ENCODE data around the gene ARNT2.

Gene ARNT2

DNA sequence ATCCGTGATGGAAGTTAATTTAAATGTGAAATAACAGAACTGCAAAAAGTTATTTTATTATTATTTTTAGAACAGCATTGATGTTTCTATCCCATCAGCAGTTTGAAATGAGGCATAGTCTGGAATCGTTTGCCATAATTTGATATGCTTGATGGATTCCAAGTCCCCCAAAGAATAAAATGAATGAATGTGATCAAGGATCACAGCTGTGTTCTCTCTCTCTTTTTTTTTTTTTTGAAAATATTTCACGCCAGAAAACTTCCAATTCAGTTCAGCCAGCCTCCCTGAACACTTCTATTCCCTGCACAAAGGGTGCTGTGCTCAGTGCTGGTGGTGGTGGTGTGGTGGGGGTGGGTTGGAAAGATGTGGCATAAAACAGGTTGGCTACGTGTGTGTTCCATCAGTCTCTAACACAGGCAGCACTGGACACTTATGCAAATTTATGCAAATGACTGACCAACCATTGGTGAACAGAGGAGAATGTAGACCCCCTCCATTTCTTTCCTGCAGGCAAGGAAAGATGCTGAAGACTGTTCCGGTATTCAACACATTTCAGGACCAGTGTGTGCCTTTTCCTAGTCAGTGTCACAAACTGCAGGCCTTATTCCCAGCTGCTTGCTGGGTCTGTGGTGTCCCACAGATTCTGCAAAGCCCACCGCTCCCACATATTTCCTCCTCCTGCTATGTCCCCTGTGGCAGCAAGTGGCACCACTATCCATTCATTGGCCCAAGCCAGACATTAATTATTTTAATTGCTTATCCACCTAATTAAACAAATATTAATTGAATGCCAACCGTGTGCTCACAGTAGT, 10.6 kb downstream of the ARNT2 start:
- H2BK5ac ChIP-seq (ENCODE audit: low read length) = no peak overlapping the region
- no peak overlapping the region for H3K4me2 ChIP-seq (ENCODE audit: insufficient read depth, low read length, poor library complexity, severe bottlenecking)
- no peak overlapping the region for H3K4me3 ChIP-seq (ENCODE audit: low read length in 2 of 2)
- H4K91ac ChIP-seq (ENCODE audit: low read depth, low read length, poor library complexity) = no peak overlapping the region
- no peak overlapping the region for H2BK120ac ChIP-seq (ENCODE audit: low read depth, low read length)
- no peak overlapping the region for H3K27ac ChIP-seq (replicated peaks; ENCODE audit: low read length)
- DNase-seq (ENCODE audit: low spot score) = no peak
- WGBS, 2 donors (ENCODE audit: extremely low coverage in 2 of 2, insufficient read length in 2 of 2, insufficient replicate concordance in 1 of 2) = no CpG with 5 or more reads among the region's 7 CpGs
- H3K9me3 ChIP-seq (replicated peaks in 1 of 2; ENCODE audit: control insufficient read depth in 2 of 2, insufficient read depth in 1 of 2, low read depth in 1 of 2, low read length in 2 of 2) = peaks cover 0 to 3% of the 10 kb centered on the region in 2 donors
- no peak overlapping the region for H2AK5ac ChIP-seq (ENCODE audit: low read depth, low read length)
- H3K79me1 ChIP-seq (ENCODE audit: low read depth, low read length) = peaks cover 11% of the 10 kb centered on the region
- no peaks in the 10 kb centered on the region for H3K27me3 ChIP-seq (ENCODE audit: control insufficient read depth in 3 of 3, insufficient read depth in 3 of 3, low read depth in 1 of 3, low read length in 3 of 3)
- H3K9ac ChIP-seq (ENCODE audit: low read depth, low read length, poor library complexity) = no peak overlapping the region
- no peak overlapping the region for H3K4ac ChIP-seq (ENCODE audit: low read length)
- no peak overlapping the region for H3K18ac ChIP-seq (ENCODE audit: low read length)
- peaks cover 13 to 21% of the 10 kb centered on the region in 2 donors for H3K4me1 ChIP-seq (ENCODE audit: control insufficient read depth in 2 of 2, insufficient read depth in 1 of 2, low read depth in 1 of 2, low read length in 2 of 2)
- H2BK15ac ChIP-seq (ENCODE audit: low read length) = no peak overlapping the region
- H3K23ac ChIP-seq (ENCODE audit: low read depth, low read length, poor library complexity) = no peak overlapping the region
- no peak overlapping the region for H4K8ac ChIP-seq (ENCODE audit: low read depth, low read length)
- no peak overlapping the region for H3K14ac ChIP-seq (ENCODE audit: low read length)
- peaks cover 0 to 9% of the 10 kb centered on the region in 2 donors for H3K36me3 ChIP-seq (replicated peaks in 1 of 2; ENCODE audit: control insufficient read depth in 2 of 2, insufficient read depth in 2 of 2, low read length in 2 of 2)
- H2AFZ ChIP-seq (ENCODE audit: low read length) = no peak overlapping the region
- H2BK12ac ChIP-seq (ENCODE audit: low read length) = no peak overlapping the region

- no peak overlapping the region for H2BK15ac ChIP-seq (ENCODE audit: low read length)
- H4K91ac ChIP-seq (ENCODE audit: low read depth, low read length, poor library complexity) = no peak overlapping the region
Measured at GRCh38 chr15:80415358-80415670, 11.1 kb downstream of the ARNT2 start.

DNA sequence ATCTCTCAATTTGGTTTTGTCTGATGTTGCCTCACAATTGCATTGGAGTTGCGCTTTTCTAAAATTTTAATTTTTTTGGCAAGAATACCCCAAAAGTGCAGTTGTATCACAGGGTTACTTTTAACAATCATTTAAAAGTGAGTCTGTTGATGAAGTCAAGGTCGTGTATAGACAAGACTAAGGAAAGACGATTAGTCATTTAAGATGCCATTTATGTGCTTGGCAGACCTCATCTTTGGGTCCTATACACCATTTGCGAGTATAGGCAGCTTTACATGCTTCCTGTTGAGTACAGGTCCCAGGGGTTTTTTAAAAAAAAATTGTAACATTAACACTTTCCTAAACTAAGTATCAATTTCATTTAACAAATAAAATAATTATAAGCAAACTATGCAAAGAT, 12.5 kb downstream of the ARNT2 start:
- Histone ChIP-seq H2AK5ac (ENCODE audit: low read depth, low read length) (no peak overlapping the region), H2BK5ac (ENCODE audit: low read length) (no peak overlapping the region), H2BK12ac (ENCODE audit: low read length) (no peak overlapping the region), H3K4ac (ENCODE audit: low read length) (no peak overlapping the region), H3K9ac (ENCODE audit: low read depth, low read length, poor library complexity) (no peak overlapping the region), H4K8ac (ENCODE audit: low read depth, low read length) (no peak overlapping the region), H3K79me1 (ENCODE audit: low read depth, low read length) (peaks cover 11% of the 10 kb centered on the region), H3K23ac (ENCODE audit: low read depth, low read length, poor library complexity) (no peak overlapping the region), H3K9me3 (replicated peaks in 1 of 2; ENCODE audit: control insufficient read depth in 2 of 2, insufficient read depth in 1 of 2, low read depth in 1 of 2, low read length in 2 of 2) (peaks cover 0 to 9% of the 10 kb centered on the region in 2 donors), H3K27me3 (ENCODE audit: control insufficient read depth in 3 of 3, insufficient read depth in 3 of 3, low read depth in 1 of 3, low read length in 3 of 3) (no peaks in the 10 kb centered on the region), H2BK15ac (ENCODE audit: low read length) (no peak overlapping the region), H3K36me3 (replicated peaks in 1 of 2; ENCODE audit: control insufficient read depth in 2 of 2, insufficient read depth in 2 of 2, low read length in 2 of 2) (peaks cover 0 to 3% of the 10 kb centered on the region in 2 donors), H2AFZ (ENCODE audit: low read length) (no peak overlapping the region), H3K27ac (replicated peaks; ENCODE audit: low read length) (no peak overlapping the region), H2BK120ac (ENCODE audit: low read depth, low read length) (no peak overlapping the region), H3K14ac (ENCODE audit: low read length) (no peak overlapping the region), H3K4me1 (ENCODE audit: control insufficient read depth in 2 of 2, insufficient read depth in 1 of 2, low read depth in 1 of 2, low read length in 2 of 2) (peaks cover 11 to 19% of the 10 kb centered on the region in 2 donors), H4K91ac (ENCODE audit: low read depth, low read length, poor library complexity) (no peak overlapping the region), H3K4me3 (ENCODE audit: low read length in 2 of 2) (no peak overlapping the region), H3K18ac (ENCODE audit: low read length) (no peak overlapping the region), H3K4me2 (ENCODE audit: insufficient read depth, low read length, poor library complexity, severe bottlenecking) (no peak overlapping the region)
- no CpG with 5 or more reads among the region's 4 CpGs for WGBS, 2 donors (ENCODE audit: extremely low coverage in 2 of 2, insufficient read length in 2 of 2, insufficient replicate concordance in 1 of 2)
- DNase-seq (ENCODE audit: low spot score) = no peak

More at GRCh38 chr15:80415358-80415670, 11.1 kb downstream of the ARNT2 start:
- Histone ChIP-seq H3K18ac (ENCODE audit: low read length) (no peak overlapping the region), H2AK5ac (ENCODE audit: low read depth, low read length) (no peak overlapping the region), H2BK5ac (ENCODE audit: low read length) (no peak overlapping the region), H2AFZ (ENCODE audit: low read length) (no peak overlapping the region), H3K4me2 (ENCODE audit: insufficient read depth, low read length, poor library complexity, severe bottlenecking) (no peak overlapping the region), H3K9me3 (replicated peaks in 1 of 2; ENCODE audit: control insufficient read depth in 2 of 2, insufficient read depth in 1 of 2, low read depth in 1 of 2, low read length in 2 of 2) (peaks cover 0 to 3% of the 10 kb centered on the region in 2 donors), H3K23ac (ENCODE audit: low read depth, low read length, poor library complexity) (no peak overlapping the region), H3K36me3 (replicated peaks in 1 of 2; ENCODE audit: control insufficient read depth in 2 of 2, insufficient read depth in 2 of 2, low read length in 2 of 2) (peaks cover 0 to 4% of the 10 kb centered on the region in 2 donors), H3K27me3 (ENCODE audit: control insufficient read depth in 3 of 3, insufficient read depth in 3 of 3, low read depth in 1 of 3, low read length in 3 of 3) (no peaks in the 10 kb centered on the region), H3K4me1 (ENCODE audit: control insufficient read depth in 2 of 2, insufficient read depth in 1 of 2, low read depth in 1 of 2, low read length in 2 of 2) (peaks cover 13 to 21% of the 10 kb centered on the region in 2 donors), H3K27ac (replicated peaks; ENCODE audit: low read length) (no peak overlapping the region), H3K4ac (ENCODE audit: low read length) (no peak overlapping the region), H4K8ac (ENCODE audit: low read depth, low read length) (no peak overlapping the region), H2BK120ac (ENCODE audit: low read depth, low read length) (no peak overlapping the region), H3K9ac (ENCODE audit: low read depth, low read length, poor library complexity) (no peak overlapping the region), H3K79me1 (ENCODE audit: low read depth, low read length) (peaks cover 11% of the 10 kb centered on the region), H3K14ac (ENCODE audit: low read length) (no peak overlapping the region), H2BK12ac (ENCODE audit: low read length) (no peak overlapping the region), H3K4me3 (ENCODE audit: low read length in 2 of 2) (no peak overlapping the region)
- WGBS, 2 donors (ENCODE audit: extremely low coverage in 2 of 2, insufficient read length in 2 of 2, insufficient replicate concordance in 1 of 2) = no CpG with 5 or more reads among the region's 11 CpGs
- no peak for DNase-seq (ENCODE audit: low spot score)

DNA sequence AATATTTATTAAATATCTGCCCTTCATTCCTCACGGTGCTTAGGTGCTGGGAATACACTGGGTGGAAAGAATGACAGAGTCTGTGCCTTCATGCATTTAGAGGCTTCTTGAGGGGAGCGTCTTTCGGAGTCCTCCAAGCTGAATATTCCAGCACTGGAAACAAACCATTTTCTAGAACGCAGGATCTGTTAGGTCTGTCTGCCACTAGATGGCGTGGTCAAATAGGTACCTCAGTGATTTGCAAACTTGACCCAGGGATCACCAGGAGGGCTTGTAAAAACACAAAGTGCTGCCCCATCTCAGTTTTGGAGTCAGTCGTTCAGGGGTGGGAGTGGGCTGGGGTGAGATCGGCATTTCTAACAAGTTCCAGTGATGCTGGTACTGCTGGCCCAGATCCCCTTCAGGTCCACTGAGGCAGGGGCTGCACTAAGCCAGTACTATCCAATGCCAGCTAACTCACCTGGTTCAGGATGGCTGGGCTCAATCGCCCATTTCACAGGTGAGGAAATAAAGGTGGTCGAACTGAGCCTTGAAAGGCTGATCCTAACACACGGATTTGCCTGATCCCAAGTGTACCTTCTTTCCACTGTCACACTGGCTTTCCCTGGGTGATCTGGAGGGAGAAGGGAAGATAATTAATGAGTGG, 14.8 kb downstream of the ARNT2 start:
- no peak overlapping the region for H2BK12ac ChIP-seq (ENCODE audit: low read length)

More for the DNA sequence above, 14.8 kb downstream of the ARNT2 start:
- Histone ChIP-seq H2AK5ac (ENCODE audit: low read depth, low read length) (no peak overlapping the region), H3K79me1 (ENCODE audit: low read depth, low read length) (peaks cover 9% of the 10 kb centered on the region), H4K91ac (ENCODE audit: low read depth, low read length, poor library complexity) (no peak overlapping the region), H3K4me2 (ENCODE audit: insufficient read depth, low read length, poor library complexity, severe bottlenecking) (no peak overlapping the region), H3K36me3 (replicated peaks in 1 of 2; ENCODE audit: control insufficient read depth in 2 of 2, insufficient read depth in 2 of 2, low read length in 2 of 2) (peaks cover 0 to 3% of the 10 kb centered on the region in 2 donors), H3K9ac (ENCODE audit: low read depth, low read length, poor library complexity) (no peak overlapping the region), H2AFZ (ENCODE audit: low read length) (no peak overlapping the region), H3K4me3 (ENCODE audit: low read length in 2 of 2) (no peak overlapping the region), H2BK15ac (ENCODE audit: low read length) (no peak overlapping the region), H3K9me3 (replicated peaks in 1 of 2; ENCODE audit: control insufficient read depth in 2 of 2, insufficient read depth in 1 of 2, low read depth in 1 of 2, low read length in 2 of 2) (peaks cover 0 to 16% of the 10 kb centered on the region in 2 donors), H3K27ac (replicated peaks; ENCODE audit: low read length) (no peak overlapping the region), H3K18ac (ENCODE audit: low read length) (no peak overlapping the region), H2BK120ac (ENCODE audit: low read depth, low read length) (no peak overlapping the region), H3K4me1 (ENCODE audit: control insufficient read depth in 2 of 2, insufficient read depth in 1 of 2, low read depth in 1 of 2, low read length in 2 of 2) (peaks cover 9 to 15% of the 10 kb centered on the region in 2 donors), H3K27me3 (ENCODE audit: control insufficient read depth in 3 of 3, insufficient read depth in 3 of 3, low read depth in 1 of 3, low read length in 3 of 3) (no peaks in the 10 kb centered on the region), H3K4ac (ENCODE audit: low read length) (no peak overlapping the region), H3K23ac (ENCODE audit: low read depth, low read length, poor library complexity) (no peak overlapping the region), H4K8ac (ENCODE audit: low read depth, low read length) (no peak overlapping the region), H3K14ac (ENCODE audit: low read length) (no peak overlapping the region), H2BK5ac (ENCODE audit: low read length) (no peak overlapping the region)
- no CpG with 5 or more reads among the region's 10 CpGs for WGBS, 2 donors (ENCODE audit: extremely low coverage in 2 of 2, insufficient read length in 2 of 2, insufficient replicate concordance in 1 of 2)
- DNase-seq (ENCODE audit: low spot score) = no peak

Data from neuronal stem cell (in vitro differentiated cells).